GM19099 (cell line): ENCODE data around the gene PRKAG2.

Experiments used
- POLR2A ChIP-seq: IDR thresholded peaks from 3 replicates; pipeline ENCODE4 v1.6.1; 2011; ENCODE audit warnings: low read depth; ENCODE audit not compliant: insufficient read length; ENCODE audit errors: extremely low read depth

The PRKAG2 gene

GRCh38 chr7:151556592-151556991 is 320.3 kb downstream of the PRKAG2 start:
- TF ChIP-seq POLR2A, result no peak

GRCh38 chr7:151553356-151553755 is 323.6 kb downstream of the PRKAG2 start:
- TF ChIP-seq POLR2A, result no peak

DNA sequence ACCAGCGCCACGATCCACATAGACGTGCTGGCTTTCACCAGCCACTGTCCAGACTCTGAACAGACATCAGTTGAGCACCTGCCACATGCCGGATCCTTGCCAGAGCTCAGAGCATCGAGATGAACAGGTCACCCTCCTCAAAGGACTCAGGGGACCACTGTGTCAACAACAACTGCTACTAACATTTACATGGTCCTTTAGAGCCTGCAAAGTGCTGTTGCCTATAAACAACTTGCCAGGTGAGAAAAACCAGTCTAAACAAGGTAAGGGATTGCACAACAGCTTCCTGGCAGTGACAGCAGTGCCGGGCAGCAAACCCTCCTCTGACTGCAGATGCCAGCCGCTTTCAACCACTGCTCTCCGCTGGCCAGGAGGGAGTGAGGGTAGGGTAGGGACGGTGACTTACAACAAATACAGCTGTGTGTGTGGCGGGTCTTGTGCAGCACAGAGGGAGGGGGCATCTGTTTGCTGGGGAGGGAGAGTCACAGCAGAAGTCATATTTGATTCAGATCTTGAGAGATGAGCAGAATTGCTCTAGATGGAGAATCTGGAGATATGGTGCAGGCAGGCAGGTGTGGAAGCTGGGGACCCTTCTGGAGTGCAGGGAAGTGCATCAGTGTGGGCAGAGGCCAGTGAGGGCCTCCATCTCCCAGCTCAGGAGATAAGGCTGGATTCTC is 324.4 kb downstream of the PRKAG2 start:
- TF ChIP-seq POLR2A, result no peak

- no peak for TF ChIP-seq POLR2A
Observed at GRCh38 chr7:151551820-151552219, 325.1 kb downstream of the PRKAG2 start.

DNA sequence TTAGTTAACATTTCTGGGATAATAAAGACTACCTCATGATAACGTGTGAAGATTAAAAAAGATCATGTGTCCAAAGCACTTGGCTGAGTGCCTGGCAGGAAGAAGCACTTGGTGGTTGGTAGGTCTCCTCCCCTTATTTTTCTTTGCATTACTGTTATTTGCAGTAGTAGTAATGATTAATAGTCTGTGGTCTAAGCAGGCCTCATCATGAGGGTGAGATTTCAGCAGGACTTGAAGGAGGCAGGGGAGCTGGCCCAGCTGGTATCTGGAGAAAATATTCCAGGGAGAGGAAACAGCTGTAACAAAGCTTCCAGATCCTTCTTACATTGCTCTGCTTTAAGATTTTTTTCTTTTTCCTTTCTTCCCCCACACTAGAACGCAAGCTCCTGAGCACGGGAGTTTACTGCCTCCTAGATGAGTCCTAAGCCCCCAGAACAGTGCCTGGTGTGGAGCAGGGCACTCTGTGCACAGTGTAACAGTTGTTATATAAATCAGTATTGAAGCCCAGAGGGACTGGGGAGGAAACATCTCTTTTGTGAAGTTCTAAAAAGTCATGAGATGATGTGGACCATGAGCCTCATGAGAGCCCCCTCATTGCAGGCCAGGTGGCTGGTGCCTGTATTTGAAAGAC is 326.1 kb downstream of the PRKAG2 start:
- no peak for TF ChIP-seq POLR2A

DNA sequence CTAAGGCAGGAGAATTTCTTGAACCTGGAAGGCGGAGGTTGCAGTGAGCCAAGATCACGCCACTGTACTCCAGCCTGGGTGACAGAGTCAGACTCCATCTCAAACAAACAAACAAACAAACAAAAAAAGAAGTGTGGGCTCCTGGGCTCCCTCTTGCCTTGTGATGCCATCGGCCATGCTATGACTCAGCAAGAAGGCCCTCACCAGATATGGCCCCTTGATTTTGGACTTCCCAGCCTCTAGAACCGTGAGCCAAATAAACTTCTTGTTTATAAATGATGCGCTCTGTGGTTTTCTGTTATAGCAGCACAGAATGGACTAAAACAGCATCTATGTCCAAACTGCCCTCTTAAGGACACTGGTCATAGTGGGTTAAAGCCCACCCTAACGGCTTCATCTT is 327.3 kb downstream of the PRKAG2 start:
- TF ChIP-seq POLR2A, result no peak

DNA sequence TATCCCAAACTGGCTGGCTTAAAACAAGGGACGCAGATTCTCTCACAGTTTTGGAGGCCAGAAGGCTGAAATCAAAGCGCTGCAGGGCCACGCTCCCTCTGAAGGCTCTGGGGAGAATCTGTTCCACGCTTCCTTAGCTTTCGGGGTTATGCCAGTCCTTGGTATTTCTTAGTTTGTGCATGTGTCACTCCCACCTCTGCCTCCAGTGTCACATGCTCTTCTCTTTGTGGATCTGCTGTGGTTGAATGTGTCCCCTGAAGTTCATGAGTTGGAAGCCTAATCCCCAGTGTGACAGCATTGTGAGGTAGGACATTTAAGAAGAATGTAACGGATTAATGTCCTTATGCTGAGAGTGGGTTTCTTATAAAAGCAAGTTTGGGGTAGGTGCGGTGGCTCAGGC is 327.8 kb downstream of the PRKAG2 start:
- TF ChIP-seq POLR2A, result no peak

DNA sequence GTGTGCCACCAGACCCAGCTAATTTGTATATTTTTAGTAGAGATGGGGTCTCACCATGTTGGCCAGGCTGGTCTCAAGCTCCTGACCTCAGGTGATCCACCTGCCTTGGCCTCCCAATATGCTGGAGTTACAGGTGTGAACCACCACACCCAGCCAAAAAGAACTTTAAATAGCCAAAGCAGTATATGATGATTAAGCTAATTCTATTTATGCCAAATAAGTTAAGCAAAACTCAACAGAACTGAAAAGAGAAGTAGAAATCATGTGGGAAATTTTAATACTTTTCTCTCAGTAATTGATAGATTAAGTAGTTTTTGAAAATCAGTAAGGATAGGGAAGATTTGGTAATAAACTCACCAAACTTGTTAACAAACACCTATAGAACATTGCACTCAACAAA is 332.7 kb downstream of the PRKAG2 start:
- no peak for TF ChIP-seq POLR2A

- no peak for TF ChIP-seq POLR2A
Observed at GRCh38 chr7:151542606-151543130, 334.2 kb downstream of the PRKAG2 start.

DNA sequence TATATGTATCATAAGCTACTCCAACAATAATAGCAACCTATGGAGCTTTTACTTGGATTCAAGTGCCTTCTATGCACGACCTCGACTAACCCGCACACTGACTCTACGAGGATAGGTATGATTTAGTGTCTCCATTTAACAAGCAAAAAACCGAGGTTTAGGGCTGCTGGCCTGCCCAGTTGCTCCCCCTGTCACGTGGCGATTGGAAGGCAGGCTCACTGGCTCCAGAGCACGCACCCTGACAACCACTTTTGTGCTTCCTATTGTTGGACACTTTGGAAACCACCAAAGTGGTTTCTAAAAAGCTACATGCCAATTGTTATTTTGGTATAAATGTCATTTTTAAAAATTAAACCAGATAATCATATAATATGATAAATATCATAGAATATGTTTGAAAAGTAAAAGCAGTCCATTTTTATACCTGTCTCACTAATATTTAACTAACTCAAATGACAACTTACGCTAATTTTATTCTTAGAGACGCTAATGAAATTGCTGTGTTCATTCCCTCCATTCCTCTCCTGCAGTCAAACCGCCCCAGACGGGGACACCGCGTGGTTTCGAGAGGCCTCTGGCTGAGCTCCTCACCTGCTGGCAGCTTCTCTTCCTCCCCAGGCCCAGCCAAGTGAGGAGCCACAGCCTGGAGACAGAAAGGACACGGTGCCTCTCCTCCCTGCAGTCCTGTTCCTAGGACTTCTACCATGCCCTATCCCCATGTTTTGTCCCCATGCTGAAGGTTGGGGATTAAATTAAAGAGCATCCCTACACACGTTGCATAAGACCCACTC is 335.0 kb downstream of the PRKAG2 start:
- TF ChIP-seq POLR2A, result no peak

GRCh38 chr7:151540146-151540545 is 336.8 kb downstream of the PRKAG2 start:
- no peak for TF ChIP-seq POLR2A

DNA sequence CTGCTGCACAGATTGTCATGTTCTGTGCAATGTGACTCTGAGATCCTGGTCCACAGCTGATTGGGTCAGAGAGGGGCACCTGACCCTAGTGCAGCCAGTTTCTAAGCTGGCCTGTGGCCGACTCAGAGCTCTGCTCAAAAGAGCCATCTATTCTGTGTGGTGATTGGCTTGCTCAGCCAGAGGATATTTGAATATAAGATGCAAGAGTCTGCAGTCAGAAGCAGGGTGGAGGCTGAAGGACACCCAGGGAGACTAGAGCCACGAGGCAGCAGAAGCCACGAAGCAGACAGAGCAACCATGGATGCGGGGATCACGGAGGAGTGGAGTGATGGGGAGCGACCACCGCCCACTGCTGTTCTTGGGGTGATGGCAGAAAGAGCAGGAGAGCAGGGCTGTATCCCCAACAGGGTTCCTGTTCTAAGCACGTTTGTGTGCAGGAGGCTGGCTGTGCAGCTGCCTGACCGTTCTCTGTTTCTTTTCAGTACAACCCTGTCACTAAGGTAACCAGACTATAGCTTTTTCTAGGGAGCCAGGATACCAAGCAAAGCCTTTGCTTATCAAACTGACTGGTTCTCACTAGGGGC is 337.7 kb downstream of the PRKAG2 start:
- no peak for TF ChIP-seq POLR2A

DNA sequence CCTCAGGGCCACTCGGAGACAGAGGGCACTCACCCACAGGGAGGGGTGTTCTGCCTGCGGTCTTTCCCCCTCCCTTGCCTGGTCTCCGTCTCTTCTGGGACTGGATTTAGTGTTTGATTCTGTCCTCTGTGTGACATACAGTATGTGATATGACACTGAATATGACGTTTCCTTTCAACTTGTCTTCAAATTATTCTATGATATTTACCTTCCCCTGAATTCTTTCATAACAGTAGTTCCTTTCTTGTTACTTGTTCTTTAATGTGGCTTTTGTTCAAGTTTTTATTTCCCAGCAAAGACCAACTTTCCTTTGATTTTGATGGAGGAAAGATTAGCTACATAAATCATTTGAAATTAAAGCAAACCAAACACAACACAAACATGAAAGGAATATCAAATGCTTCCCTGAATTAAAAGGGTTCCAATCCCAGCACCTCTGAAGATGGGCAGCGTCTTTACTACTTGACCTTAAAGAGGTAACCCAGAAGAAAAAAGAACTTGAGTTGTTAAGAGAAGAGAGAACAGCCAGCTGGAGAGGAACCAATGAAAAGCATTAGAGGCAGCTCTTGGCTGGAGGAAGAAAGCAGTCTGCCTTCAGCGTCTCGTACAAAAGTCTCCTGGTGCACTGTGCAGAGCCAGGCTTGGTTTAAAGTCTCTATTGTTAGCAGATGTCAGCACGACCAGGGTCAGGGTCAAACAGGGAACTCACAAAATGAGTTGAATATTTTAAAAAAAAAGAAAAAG is 338.9 kb downstream of the PRKAG2 start:
- no peak for TF ChIP-seq POLR2A

DNA sequence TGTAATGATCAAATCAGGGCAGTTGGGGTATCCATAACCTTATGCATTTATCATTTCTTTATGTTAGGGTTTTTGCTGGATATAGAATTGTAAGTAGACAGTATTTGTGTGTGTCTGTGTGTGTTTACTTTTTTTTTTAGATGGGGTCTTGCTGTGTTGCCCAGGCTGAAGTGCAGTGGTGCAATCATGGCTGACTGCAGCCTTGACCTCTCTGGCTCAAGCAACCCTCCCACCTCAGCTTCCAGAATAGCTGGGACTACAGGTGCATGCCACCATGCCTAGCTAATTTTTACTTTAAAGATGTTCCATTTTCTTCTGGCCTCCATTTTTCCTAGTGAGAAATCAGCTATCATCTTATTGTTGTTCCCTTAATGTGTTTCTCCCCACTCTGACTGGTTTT is 347.1 kb downstream of the PRKAG2 start:
- TF ChIP-seq POLR2A, result no peak

GRCh38 chr7:151524845-151525244 is 352.1 kb downstream of the PRKAG2 start:
- TF ChIP-seq POLR2A, result no peak
